ENCODE data around the gene NEIL1. TPM values are rescaled to one million over a fixed set of nuclear protein-coding genes. Genes with fewer than 3 reads are reported as not detected.

Gene NEIL1
- total RNA-seq, 1 experiment from 2014 or later = 2.7 TPM

GRCh38 chr15:75356517-75356916 is 9.7 kb downstream of the NEIL1 start:
- no peak for DNase-seq (ENCODE audit: low spot score)

DNA sequence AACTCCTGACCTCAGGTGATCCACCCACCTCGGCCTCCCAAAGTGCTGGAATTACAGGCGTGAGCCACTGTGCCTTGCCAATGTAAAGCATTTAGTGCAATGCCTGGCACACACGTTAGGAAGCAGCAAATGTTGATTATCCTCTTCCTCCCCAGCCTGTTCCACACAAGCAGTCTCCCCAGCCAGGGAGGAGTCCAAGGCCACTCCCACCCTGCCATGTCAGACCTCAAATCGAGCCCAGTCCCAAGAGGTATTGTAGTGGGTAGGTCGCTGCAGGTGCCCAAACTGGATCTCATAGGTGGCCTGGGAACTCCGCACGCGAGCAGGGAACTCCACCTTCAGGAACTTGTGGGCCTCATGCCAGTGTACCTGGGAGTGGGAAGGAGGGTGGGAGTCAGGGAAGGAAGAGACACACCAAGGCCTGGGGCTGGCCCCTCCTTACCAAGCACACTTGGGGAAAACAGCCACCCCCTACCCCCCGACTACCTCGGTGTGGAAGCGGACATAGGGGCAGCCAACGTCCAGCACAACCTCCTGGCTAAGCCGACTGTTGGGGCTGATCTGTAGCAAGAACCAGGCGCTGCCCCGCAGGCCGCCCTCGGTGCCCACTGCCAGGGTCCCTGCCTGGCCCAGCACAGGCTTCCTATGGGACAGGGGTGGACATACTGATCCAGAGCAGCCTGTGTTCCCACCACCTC is 11.3 kb downstream of the NEIL1 start:
- DNase-seq (ENCODE audit: low spot score) = no peak

DNA sequence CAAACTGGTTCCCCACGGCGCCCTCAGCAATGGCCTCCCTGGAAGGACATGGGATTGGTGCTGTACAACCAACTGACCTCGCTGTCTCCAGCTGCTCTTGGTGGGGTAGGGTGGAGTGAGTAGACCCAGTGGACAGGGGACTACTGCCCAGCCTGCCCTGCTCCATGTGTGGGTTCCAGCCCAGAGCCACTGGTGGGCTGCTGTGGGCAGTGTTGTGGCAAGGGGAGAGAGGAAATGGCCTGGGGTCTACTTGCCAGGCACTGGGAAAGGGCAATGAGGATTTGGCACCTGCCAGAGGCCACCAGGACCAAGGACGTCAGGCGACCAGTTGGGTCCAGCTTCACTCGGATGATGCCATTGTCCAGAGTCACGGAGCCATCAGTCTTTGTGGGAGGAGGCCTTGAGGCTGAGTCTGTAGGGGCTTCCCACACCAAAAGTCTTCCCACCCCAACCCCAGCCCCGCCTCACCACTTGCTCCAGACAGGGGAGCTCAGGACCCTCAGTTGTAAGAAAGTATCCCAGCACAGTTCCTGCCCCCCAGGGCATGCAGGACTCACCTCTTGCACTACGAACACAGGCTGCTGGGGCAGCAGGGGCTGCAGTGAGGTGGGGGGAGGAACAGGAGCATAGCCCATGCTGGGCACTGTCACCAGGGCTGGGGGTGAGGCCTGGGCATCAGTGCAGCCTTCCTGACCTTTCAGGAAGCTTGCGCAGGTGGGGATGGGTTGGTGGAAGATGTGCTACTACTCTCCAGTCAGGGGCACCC is 12.1 kb downstream of the NEIL1 start:
- no peak for DNase-seq (ENCODE audit: low spot score)

- no peak for DNase-seq (ENCODE audit: low spot score)
These were observed 12.9 kb downstream of the NEIL1 start for GRCh38 chr15:75359537-75360250.

GRCh38 chr15:75360391-75360790 is 13.6 kb downstream of the NEIL1 start:
- DNase-seq (ENCODE audit: low spot score) = no peak

GRCh38 chr15:75360856-75361255 is 14.0 kb downstream of the NEIL1 start:
- DNase-seq (ENCODE audit: low spot score) = no peak

GRCh38 chr15:75361361-75361988 is 14.6 kb downstream of the NEIL1 start:
- no peak for DNase-seq (ENCODE audit: low spot score)

GRCh38 chr15:75361989-75362641 is 15.3 kb downstream of the NEIL1 start:
- no peak for DNase-seq (ENCODE audit: low spot score)

- no peak for DNase-seq (ENCODE audit: low spot score)
These were observed 15.9 kb downstream of the NEIL1 start for GRCh38 chr15:75362642-75363249.

GRCh38 chr15:75363786-75364185 is 16.9 kb downstream of the NEIL1 start:
- DNase-seq (ENCODE audit: low spot score) = no peak

DNA sequence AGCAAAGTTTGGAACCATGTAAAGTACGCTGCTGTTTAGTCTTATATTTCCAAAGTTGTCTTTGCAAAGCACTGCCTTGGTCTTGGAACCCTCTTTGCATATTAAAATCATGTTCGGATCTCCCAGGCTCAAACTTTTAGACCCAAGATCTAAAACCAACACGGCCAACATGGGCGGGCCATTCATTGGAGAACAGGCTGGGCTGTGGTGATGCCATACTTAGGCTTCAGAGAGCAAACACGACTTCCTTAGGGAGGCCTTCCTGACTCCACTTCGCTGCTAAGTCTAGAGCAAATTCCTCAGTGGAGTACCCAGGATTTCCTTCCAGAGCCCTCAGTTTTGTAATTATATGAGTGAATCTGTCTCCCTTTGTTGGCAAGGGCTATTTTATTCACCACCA is 18.0 kb downstream of the NEIL1 start:
- no peak for DNase-seq (ENCODE audit: low spot score)

DNA sequence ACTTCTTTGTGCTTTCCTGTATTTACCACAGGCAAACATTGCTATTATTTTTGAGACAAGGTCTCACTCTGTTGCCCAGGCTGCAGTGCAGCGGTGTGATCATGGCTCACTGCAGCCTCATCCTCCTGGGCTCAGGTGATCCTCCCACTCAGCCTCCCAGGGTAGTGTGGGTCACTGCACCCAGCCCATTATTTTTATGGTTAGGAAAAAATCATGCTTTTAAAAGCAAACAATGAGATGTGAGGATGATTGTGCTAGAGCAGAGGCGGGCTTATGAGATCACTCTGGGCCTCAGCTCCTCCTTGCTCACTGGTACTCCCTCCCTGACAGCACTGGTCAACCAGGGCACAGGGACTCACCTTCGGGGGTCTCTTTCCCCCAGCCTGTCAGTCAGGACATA is 19.3 kb downstream of the NEIL1 start:
- no peak for DNase-seq (ENCODE audit: low spot score)

- no peak for DNase-seq (ENCODE audit: low spot score)
These were observed 20.2 kb downstream of the NEIL1 start for GRCh38 chr15:75367006-75367405.

DNA sequence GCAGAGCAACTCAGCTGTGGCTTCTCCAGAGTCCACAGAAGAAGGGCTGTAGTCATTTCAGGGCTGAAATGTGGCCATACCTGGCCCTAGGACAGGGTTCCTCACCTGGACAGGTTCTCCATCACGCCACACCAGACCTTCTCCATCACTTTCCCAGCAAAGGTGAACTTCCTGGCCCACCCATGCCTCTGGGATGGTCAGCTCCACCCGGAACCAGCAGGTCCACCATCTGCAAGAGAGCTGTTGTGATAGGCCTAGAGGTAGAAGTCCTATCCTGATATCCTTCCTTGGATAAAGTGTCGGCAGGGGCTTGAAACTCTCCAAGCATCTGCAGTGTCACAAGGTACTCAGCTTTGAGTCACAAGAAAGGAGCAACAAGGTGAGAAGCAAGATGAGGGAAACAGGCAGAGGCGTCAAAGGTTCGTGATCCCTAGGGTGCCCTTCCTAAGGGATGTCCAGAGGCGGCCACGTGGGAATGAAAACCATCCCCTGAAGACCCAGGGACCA is 20.6 kb downstream of the NEIL1 start:
- DNase-seq (ENCODE audit: low spot score) = no peak

DNA sequence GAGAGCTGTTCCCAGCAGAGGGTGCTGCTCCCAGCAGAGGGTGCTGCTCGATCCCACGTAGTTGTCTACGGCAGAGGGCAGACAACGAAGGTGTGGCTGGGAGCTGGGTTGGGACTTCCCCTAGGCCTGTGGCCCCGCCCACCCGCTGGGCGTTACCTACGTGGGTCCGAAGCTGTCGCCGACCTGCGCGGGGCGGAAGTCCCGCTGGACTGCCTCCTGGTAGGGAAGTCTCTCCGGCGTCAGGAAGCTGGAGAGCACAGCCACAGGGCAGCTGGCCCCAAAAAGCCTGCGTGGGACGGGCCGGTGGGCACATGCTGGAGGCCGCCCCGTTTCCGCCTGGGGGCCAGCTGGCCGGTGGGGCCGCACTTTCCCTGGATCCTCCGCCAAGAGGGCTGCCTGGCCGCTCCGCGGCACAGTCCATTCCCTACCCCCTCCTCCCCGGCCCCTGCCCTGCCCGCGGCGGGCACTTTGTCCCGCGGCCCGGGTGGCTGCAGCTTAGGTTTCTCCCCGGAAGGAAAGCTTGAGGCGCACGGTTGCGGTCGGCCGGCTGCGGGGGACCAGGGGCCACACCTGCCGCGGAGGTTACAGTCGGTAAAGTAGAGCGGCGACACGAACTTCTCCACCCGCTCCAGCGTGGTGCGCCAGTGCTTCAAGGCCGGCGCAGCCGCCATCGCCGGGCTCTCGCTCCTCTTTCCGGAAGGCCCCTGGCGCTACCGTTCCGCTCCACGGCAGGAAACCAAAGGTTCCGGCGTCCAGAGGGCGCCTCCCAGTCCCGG is 21.3 kb downstream of the NEIL1 start, which contains the start of gene MAN2C1:
Gene MAN2C1 (minus strand): TSS at position 695 of the 776 bp plus-strand sequence. CDS start 24 bp downstream, at position 671.
- peak; percentile 99 for DNase-seq (ENCODE audit: low spot score)

DNA sequence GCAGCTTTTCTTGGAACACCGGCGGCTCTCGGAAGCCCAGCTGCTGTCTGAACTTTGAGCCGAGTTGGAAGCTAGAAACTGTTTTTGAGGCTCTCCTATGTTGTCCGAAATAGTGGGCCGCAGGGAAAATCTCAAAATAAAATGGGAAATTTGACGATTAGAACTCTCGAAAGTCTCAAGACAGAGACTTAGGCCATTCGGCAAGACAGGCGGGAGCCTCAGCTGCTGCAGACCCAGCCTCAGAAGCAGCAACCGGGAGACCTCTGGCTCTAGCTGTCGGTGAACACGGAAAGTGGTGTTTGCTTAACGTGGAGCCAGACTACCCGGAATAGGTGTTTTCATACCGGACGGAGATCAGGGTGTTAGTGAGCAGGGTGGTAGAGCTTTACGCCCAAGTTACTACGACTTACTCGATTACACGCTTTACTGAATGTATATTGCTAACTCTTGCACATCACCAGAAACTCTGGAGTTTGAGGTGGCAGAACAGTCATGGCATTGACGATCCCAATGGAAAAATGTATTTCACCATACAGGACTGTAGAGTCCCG is 21.9 kb downstream of the NEIL1 start:
- no peak for DNase-seq (ENCODE audit: low spot score)

DNA sequence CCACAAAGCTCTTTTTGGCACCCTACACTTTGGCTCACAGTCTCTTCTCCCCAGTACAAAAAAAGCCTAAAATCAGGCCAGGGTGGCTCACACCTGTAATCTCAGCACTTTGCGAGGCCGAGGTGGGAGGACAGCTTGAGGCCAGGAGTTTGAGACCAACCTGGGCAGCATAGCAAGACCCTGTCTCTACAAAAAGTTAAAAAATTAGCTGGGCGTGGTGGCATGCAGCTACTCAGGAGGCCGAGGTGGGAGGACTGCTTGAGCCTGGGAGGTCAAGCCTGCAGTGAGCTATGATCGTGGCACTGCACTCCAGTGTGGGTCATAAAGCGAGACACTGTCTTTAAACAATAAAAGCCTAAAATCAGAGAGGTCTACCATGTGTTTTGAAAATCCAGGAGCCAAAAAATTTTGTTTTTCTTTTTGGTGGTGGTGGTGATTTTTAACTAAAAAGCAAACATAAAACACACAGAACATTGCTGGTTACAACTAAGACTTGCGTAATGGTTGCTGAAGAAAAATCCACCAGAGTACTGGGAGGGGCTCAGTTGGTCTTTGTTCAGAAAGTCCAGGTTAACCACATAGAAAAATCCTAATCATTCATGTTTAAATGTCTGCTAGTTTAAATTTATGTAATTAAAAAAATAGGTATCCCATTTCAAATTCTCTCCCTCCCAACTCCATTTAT is 23.2 kb downstream of the NEIL1 start:
- no peak for DNase-seq (ENCODE audit: low spot score)

GRCh38 chr15:75371486-75371885 is 24.6 kb downstream of the NEIL1 start:
- DNase-seq (ENCODE audit: low spot score) = no peak
